ENCODE data around the gene PPP3CA.
"Not testable (repeated sequence)": the region's sequence is repeated elsewhere in the genome, so short reads cannot be mapped to it uniquely, and the experiment has no call there.

Gene PPP3CA

DNA sequence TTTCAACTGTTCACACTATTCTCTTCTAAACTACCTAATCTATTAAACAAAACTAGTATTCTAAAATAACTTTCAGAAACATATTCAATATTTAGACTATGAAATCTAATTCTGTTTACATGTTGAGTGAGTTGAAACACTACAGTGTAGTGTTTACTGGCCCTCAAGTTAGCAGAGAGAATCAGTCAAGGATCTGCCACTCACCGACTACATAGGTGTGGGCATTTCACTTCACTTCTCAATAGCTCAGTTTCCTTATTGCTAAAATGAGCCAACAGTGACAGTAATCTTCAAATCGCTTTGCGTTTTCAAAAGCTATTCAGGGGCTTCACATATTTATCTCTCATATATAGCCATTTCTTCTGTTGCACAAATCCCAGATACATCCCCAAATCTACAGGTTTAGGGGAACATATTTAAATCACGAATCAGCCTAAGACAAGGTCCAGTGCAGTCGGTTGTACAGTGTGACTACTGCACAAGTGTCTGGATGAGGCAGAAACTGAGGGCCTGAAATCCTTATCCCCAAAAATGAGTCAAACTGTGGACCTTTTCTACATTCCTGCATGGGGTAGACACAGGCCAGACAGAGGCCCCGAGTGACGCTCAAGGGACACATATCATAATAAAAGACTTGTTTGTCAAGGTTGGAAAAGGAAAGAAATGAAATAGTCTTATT is 129.8 kb downstream of the PPP3CA start:
- DNase-seq: no peak

DNA sequence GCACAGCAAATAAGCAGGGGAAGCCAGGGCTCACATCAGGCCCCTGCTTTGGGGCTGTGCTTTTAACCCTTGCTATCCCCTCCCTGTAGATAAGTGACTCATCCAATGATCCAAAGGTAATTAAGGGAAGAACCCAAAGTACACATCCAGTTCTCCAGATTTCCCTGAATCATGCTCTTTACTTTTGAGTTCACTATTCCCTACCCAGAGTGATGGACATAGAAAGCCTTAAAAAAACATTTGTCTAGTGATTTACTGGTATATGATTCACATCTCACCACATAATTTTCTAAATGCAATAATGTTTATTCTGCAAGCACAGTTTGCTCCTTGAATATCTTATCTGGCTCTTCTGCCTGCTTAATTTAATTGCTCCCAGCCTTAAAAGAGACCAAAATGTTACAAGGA is 136.2 kb downstream of the PPP3CA start:
- DNase-seq: no peak

DNA sequence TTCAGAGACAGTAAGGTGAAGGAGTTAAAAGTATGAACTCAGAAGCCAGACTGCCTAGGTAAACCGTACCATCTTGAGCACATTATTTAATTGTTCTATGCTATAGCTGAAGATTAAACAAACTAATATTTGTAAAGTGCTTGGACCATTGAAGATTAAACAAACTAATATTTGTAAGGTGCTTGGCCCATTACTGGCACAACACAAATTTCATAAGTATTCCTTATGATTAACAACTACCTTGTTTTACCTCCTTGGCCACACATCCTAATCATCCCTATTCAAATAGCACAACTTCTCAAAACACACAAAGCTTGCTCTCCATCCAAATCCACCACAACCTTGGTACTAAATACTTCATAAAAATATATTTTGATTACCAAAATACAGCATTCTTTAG is 137.0 kb downstream of the PPP3CA start:
- no peak for DNase-seq

DNA sequence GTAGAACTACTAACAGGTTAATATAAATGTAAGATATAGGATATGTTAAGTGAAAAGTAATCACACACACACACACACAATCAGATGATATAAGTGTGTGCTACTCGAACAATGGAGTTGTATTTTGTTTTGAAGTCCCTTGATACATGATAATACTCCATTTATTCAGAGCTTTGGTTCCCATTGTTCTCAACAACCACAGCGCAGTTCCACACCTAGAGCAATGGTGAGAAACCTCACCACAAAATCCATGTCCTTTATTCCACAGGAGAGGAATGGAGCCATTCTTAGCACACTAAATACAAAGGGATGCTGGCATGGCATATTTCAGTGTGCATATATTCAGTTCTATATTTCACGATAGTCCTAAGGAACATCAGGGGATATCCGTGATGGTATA is 139.2 kb downstream of the PPP3CA start:
- DNase-seq: no peak

DNA sequence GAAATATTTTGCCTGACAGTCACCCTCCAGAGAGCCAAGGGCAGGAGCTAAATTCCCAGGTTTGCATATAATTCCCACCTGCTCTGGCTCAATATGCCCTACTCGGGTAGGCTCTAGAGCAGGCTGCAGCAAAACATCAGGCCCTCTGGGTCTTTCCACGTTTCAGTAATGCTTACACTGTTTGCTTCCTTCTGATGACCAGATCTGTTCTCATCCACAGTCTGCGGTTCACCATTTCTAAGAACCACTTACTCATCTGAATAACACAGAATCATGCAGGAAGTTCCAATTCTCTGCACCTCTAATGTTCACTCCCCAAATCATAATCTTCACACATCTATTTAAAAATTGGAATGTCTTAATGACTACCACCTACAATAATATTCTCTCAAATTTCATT is 141.4 kb downstream of the PPP3CA start:
- DNase-seq: peak in 1 of 56 donors; percentile 8

DNA sequence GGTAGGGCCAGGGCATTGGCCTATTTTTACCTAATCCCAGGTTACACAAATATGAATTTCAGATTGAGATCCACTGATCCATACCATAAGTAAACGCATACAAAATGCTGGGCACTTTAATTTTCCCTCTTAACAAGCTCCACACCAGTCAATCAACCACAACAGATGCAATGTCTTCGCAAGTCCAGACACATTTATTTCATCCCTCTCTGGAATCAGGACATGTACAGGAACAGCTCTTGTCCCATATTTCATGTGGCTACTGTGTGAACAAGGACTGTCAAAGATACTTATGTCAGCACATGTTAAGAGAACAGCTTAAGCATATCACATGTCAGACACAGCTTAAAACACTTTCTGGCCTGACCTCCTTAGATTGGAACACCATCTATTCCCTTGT is 145.9 kb downstream of the PPP3CA start:
- DNase-seq: no peak

DNA sequence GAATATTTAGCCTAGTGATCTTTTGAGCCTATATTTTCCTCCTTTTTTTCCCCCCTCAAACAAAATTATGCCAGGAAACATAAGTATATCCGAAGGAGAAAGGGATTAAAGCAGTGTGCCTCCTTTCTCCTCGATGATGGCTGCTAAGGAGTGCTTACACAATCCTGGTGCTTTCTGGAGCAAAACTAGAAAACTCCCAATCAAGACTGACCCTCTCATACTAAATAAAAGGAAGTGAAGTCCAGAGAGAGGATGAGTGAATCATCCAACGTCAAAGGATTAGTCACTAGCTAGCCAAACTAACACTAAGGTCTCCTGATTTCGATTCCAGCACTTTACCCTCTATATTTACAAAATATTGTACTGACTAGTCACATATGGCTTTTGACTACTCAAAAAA is 146.8 kb downstream of the PPP3CA start:
- DNase-seq: no peak

DNA sequence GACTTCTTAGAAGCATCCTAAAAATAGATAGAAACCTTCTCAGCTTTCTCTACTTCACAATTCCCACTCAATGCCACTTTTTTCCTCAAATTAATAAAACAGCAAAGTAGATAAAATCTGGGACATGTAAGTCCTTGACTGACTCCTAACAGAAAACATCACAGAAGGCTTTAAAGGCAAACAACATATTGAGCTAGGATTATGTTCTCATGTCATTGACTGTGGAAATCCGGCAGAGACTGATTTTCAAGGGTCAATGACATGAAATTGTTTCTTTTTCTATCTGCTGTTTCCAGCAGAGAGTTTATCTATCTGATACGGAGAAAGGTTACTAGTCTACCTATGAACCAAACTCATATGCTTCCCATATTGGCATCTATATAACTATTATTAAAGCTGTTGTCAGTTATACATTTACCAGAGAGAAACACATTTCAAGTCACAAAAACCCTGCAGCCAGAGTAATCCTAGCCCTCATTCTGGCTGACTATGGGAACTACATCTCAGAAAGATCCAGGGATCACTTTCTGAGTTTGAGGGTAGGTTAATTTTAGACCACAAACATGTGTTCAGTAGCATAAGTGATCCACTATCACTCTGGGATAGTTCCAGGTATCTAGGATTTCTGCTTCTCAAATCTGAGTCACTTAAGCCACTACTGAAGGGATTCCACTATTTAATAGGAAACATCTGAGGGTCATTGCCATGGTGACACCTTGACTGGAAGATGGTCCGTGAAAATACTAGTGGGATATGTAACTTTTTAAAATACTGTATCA is 147.6 kb downstream of the PPP3CA start:
- no peak for DNase-seq

DNA sequence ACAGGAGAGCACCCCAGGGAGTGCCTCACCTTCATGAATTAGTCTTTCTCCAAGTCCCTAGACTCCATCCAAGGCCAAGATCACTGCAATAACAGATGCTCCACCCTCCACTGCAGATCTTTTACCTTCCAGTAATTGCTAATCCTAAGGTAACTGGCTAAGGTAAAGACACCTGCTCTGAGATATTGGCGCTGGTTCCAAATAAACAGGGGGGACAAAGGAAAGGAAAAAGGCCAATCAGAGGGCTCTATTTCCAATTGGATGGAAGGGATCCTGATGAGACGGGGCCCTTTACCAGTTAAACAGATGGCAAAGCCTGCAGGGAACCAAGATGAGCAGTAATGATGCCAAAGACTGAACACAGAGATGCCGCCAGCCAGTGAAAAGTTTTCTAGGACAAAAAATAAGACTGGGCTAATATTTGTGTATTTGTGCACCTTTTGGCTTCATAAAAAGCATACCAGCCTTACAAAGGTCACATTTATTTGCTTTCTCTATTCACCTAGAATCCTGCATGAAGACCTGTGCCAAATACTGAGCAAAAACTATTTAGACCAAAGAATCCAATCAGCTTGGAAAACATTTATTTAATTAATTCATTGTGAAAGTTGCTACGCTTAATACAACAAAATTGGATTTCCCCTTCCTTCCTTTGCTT is 148.5 kb downstream of the PPP3CA start:
- DNase-seq: no peak

DNA sequence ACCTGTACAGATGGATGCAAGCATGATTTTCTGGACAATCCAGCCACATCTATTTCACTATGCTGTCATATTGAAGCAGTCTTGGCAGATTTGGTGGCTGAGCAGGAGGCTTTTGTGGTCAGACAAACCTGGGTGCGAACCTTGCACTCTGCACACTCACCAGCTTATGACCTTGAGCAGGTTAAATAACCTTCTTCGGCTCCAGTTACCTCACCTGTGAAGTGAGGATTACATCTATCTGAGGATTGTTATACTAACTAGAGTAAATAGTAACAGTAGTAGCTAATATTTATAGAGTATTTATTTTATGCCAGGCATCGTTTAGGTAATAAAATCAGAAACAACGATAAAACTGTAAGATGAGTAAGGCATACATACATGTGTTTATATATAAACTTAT is 150.0 kb downstream of the PPP3CA start:
- no peak for DNase-seq

DNA sequence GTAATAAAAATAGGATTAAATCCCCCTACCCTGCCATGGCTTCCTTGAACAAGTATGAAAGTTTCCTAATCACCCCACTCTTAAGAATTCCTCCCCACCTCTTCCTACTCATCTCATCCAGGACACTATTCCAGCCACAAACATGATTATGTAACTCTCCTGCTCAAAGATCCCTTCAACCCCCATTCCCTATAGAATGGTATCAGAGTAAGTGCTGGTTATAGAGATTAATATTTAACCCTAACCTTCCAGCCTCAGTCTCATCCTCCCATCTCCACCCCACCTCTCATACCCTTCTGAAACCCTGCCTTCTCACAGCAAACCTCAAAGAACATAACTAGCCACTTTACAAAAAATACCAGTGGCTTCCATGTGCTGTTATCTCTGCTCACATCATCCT is 155.1 kb downstream of the PPP3CA start:
- DNase-seq: no peak

DNA sequence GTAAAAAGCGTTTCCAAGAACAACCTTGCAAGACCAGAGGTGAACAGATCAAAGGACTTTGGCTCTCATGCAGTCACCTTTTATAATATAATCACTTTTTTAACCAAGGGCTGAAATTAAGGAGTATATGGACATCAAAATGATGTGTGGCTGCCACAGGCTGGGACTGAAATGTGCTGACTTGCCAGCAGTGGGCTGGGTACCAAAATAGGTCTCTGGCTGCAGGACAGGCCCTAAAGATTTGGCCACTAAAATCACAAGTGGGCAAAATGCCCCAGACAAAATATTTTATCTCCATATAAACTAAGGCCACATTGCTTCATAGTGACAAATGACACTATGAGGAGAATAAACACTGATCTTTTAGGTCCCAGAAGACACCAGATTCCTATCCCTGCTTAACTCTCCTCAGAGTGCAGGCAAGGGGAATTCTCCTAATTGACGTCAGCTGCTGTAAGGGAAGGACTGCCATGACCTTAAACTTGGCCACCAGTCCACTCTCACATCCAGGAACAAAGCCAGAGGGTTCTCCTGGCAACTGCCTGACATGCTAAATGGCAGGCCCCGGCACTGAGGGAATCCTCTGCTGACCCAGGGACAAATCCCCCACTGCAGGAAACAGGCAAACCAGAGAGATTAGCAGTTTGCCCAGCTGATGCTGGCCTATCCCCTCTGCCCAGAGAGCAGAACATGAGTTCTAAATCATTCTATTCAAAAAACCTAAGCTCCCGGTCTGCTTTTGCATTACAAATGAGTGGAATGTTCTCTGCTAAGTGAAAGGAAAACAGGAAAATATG is 155.8 kb downstream of the PPP3CA start:
- DNase-seq: peak in 53 of 56 donors; percentile 7 to 82 (median 44)

DNA sequence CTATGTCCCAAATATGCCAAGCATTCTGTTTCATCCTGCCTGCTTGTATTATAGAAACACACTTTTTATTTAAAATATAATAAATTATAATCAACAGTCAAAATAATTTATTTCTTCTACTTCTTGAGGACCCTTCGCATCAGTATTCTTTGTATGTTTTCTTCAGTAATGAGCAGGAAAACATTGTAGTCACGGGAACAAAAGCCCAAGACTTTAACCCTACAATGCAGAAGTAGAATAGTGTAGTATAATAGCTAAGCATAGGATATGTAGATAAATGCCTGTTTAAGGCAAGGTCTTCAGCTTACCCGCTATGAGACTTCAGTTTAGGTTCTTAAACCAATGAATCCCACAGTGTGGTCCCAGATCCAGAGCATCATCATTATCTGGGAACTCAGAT is 156.6 kb downstream of the PPP3CA start:
- DNase-seq: no peak

DNA sequence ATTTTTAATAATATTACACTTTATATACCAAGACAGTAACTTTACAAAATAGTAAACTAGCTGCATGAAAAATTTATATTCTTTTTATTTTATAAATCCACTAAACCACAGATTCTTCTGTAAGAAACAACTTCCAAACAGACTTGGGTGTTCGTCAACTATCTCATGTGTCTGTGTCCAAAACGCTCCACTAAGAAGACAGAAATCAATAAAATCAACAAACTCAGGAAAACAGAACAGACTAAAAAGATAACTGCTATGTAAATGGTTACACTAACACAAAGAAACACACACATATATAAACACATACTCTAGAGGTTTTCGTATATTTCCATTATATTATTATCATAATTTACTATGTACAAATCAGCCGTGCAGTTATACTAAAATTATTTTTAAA is 158.4 kb downstream of the PPP3CA start:
- DNase-seq: no peak

DNA sequence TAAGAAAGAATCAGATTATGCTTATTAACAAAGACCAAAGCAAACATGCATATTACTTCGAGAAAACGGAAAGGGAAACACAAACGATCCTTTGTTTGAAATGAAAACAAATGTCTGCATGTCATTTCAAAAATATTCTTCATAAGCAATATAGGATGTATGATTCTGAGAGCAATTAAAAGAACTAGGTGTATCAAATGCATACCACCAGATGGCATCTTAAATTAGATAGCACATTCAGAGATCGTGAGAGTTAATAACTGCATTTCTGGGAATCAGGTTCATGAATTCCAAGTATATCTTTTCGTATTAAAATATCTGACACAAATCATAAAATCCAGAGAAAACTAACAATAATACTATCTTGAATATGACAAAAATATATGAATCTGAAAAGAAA is 159.5 kb downstream of the PPP3CA start:
- no peak for DNase-seq

DNA sequence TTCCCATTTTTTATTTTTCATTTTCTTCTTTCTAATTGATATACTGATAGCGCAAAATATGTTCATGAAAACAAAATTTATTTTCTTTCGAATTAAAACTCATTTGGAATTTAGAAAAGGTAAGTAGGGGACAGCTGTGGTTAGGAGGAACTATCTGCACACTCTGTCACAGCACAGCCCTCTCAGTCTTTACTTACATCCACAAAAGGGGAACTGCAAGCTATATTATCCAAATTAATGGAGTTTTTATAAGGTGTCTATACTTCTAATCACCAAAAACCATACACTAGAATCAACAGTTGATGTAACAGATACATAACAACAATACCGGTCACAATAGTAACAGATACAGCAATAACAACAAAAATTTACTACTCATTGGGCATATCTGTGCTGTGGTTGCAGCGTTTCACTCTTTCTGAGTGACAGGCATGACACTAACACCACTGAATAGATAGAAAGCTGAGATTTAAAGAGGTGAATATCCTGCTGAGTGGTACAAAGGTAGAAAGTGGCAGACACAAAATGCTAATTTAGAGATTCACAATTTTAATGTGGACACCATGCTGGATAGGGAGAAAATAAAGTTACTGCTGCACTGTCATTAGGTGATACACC is 160.7 kb downstream of the PPP3CA start:
- no peak for DNase-seq

DNA sequence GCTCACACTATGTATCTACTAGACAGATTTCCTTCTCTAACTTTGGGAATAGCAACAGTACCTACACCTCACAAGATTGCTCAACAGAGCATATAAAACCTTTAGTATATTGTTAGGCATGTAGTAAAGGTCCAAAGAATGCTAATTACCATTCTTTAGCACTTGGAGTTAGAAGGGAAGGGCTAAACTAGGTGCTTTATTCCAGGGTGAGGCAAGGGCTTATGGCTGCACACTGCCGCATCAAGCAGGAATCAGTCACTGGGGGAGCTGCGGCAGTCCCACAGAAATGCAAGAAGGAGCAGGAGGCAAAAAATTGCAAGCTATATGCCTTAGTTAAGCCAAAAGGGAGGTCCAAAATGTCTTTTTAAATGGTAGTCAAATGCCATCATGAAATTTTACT is 162.7 kb downstream of the PPP3CA start:
- DNase-seq: no peak

DNA sequence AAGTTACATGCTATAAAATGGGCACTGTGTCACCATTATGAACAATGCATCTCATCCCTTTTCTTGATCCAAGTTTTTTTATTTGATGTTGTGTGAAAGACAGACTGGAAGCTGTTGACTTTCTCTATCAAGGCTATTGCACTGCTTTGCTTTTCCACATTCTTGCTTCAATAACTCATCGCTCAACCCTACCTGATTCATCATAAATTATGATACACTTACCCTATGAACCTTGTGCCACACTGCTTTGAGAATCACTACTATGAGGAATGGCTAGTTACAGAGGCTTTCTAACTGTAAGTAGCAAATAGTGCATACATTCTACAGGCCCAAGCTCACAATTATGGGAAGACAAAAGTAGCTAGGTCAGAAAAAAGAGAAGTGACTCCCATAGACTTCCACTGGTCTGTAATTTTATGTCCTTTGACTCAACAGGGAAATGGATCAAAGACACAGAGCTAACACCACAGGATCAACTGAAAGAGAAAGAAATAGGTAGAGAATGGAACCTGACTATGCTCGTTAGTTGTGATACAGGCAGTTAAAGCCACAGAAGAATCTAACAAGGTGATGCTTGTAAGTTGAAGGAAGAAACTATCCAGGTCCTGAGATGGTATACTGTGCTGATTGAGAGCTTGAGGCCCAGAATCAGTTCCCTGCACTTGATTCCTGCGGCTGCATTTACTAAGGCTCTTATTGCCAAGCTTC is 163.5 kb downstream of the PPP3CA start:
- DNase-seq: no peak

DNA sequence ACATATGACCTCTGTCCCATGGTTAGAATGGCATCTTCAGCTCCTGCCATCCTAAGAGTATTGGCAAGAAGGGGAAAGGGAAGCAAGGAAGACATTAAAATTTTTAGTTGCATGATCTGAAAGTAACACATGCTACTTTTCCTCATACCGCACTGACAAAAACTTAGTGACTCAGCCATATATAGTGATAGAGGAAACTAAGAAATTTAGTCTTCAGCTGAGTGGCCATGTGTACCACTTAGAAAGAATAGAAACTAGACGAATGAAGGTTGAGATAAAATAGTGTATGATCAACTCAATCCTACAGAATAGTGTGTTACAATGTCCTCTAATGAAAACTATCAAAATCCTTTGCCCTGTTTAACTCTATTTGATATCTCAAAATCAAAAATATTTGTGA is 164.1 kb downstream of the PPP3CA start:
- no peak for DNase-seq

DNA sequence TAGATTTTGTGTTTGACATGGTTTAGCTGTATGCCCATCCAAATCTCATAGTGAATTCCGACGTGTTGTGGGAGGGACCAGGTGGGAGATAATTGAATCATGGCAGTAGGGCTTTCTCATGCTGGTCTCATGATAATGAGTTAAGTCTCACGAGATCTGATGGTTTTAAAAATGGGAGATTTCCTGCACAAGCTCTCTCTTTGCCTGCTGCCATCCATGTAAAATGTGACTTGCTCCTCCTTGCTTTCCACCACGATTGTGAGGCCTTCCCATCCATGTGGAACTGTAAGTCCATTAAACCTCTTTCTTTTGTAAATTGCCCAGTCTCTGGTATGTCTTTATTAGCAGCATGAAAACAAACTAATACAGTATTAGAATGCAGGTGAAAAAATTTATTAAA is 164.6 kb downstream of the PPP3CA start:
- not testable (repeated sequence) for DNase-seq

DNA sequence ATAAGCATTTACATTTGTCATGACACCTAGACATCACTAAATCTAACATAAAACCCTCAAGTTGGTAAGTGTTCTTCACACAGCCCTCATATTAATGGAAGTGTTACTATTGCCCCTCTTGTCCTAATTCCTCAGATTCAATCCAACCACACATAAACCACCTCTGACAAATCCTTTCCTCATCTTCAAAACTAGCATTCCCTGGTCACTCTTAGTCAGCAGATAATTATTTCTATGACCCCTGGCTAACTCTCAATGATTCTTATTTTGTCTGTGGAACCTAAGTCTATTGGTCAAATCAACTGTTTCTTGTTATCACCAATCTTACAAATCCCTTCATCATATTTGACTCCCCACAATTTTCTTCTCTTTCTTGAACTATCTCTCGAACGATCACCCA is 168.6 kb downstream of the PPP3CA start:
- DNase-seq: no peak
